MM.1S (cell line): ENCODE results near the gene UFC1.

Experiments
- EZH2 ChIP-seq: fragments of 300-600 bp; sonication (generic); optimal IDR thresholded peaks from 2 replicates; pipeline ENCODE3; 2017; ENCODE audit warnings: low read depth, mild to moderate bottlenecking, antibody characterized with exemption, low read length, mixed read lengths
- TF ChIP-seq, protein P1 (sequence below): fragments of 300-600 bp; sonication (generic); IDR thresholded peaks from 2 replicates; pipeline ENCODE4 v1.5.1; 2016; ENCODE audit warnings: antibody characterized with exemption, low read length, mixed read lengths

DNA sequence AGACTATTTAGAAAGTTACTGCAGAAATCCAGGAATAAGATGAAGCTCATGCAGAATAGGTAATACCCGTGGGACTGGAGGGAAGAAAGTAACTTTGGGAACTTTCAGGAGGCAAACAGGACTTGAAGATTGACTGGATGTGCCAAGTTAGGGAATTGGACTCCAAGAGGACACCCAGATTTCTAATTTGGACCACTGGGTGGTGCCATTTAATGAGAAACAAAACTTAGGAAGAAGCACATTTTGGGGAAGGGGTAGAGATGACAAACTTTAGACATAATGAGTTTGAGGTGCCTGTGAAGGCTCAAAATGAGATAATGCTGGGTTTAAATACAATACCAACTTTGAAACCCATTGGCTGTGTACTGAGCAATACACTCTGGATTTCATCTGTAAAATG, 26.9 kb downstream of the UFC1 start:
- TF ChIP-seq, protein P1, sequence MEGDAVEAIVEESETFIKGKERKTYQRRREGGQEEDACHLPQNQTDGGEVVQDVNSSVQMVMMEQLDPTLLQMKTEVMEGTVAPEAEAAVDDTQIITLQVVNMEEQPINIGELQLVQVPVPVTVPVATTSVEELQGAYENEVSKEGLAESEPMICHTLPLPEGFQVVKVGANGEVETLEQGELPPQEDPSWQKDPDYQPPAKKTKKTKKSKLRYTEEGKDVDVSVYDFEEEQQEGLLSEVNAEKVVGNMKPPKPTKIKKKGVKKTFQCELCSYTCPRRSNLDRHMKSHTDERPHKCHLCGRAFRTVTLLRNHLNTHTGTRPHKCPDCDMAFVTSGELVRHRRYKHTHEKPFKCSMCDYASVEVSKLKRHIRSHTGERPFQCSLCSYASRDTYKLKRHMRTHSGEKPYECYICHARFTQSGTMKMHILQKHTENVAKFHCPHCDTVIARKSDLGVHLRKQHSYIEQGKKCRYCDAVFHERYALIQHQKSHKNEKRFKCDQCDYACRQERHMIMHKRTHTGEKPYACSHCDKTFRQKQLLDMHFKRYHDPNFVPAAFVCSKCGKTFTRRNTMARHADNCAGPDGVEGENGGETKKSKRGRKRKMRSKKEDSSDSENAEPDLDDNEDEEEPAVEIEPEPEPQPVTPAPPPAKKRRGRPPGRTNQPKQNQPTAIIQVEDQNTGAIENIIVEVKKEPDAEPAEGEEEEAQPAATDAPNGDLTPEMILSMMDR, result peak; percentile 66
- no peak for TF ChIP-seq EZH2
